C4-2B (cell line): ENCODE results near the gene CD164L2.

Experiments used
- CTCF ChIP-seq: fragments of 450-650 bp; conservative IDR thresholded peaks from 2 replicates; pipeline ENCODE4 v1.5.1; 2017; ENCODE audit warnings: mild to moderate bottlenecking
- ZFX ChIP-seq: fragments of 450-650 bp; IDR thresholded peaks from 2 replicates; pipeline ENCODE4 v1.6.1; 2017

GRCh38 chr1:27417713-27418112 lies 34.6 kb upstream of the CD164L2 start:
- TF ChIP-seq CTCF, result no peak
- TF ChIP-seq ZFX, result no peak
